Measurements from ENCODE around the gene OGFR. TPM values are rescaled to one million over a fixed set of nuclear protein-coding genes. Genes with fewer than 3 reads are reported as not detected.

Gene OGFR
- total RNA-seq, 2 experiments from 2014 or later, result 54.5 to 56.0 TPM

- CTCF ChIA-PET, result no interaction called here
- Histone ChIP-seq H3K4me1 (ENCODE audit: insufficient read depth, low read length) (peaks cover 8% of the 10 kb centered on the region), H3K27ac (ENCODE audit: low read depth in 1 of 2, low read length in 2 of 2) (no peak overlapping the region), H3K36me3 (ENCODE audit: insufficient read depth, low read length) (no peaks in the 10 kb centered on the region), H3K4me3 (ENCODE audit: low read length) (no peak overlapping the region), H3K9me3 (ENCODE audit: control insufficient read depth in 1 of 2, insufficient read depth in 1 of 2, low read length in 2 of 2) (no peaks in the 10 kb centered on the region), H3K27me3 (ENCODE audit: control insufficient read depth in 1 of 2, insufficient read depth in 2 of 2, low read length in 2 of 2) (no peaks in the 10 kb centered on the region)
- POLR2A ChIA-PET, result no interaction called here
- TF ChIP-seq, protein P1, sequence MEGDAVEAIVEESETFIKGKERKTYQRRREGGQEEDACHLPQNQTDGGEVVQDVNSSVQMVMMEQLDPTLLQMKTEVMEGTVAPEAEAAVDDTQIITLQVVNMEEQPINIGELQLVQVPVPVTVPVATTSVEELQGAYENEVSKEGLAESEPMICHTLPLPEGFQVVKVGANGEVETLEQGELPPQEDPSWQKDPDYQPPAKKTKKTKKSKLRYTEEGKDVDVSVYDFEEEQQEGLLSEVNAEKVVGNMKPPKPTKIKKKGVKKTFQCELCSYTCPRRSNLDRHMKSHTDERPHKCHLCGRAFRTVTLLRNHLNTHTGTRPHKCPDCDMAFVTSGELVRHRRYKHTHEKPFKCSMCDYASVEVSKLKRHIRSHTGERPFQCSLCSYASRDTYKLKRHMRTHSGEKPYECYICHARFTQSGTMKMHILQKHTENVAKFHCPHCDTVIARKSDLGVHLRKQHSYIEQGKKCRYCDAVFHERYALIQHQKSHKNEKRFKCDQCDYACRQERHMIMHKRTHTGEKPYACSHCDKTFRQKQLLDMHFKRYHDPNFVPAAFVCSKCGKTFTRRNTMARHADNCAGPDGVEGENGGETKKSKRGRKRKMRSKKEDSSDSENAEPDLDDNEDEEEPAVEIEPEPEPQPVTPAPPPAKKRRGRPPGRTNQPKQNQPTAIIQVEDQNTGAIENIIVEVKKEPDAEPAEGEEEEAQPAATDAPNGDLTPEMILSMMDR (IDR thresholded peaks at IDR 0.05), result no peak
- Mint-ChIP-seq H3K4me3 (peak overlapping the region; percentile 27), H3K4me1 (ENCODE audit: low read depth) (peaks cover 14% of the 10 kb centered on the region), H3K27ac (no peak overlapping the region), H3K36me3 (ENCODE audit: low read depth) (no peaks in the 10 kb centered on the region), H3K27me3 (no peaks in the 10 kb centered on the region), H3K9me3 (no peaks in the 10 kb centered on the region)
- intact Hi-C loops (cut with DNase I, micrococcal nuclease), result no loop called here
- peak; percentile 46 for ATAC-seq (ENCODE audit: poor library complexity)
- DNase-seq, result peak in 5 of 14 experiments; percentile 25 to 64 (median 38)
Measured at GRCh38 chr20:62832212-62832922, 27.7 kb downstream of the OGFR start.

DNA sequence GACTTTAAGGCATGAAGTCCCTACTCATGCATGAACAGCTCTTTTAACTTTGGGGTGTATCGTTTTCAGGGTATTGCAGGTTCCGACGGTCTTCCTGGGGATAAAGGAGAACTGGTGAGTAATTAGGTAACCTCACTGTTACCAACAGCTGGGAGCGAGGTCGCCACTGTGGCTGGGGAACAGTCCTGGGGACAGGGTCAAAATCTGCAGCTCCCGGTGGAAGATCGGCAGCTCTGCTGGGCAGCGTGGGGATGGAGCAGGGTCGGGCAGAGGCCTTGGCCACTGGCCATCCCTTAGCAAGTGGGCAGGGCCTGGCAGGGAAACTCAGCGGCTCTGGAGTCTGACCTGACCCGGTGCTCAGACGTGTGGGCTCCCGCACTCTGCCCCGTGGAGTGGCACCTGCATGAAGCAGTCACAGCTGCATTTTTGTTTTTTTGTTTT lies 28.3 kb downstream of the OGFR start:
- peak; percentile 17 for ATAC-seq (ENCODE audit: poor library complexity)
- no peaks in the 10 kb centered on the region for H3K9me3 ChIP-seq (ENCODE audit: control insufficient read depth in 1 of 2, insufficient read depth in 1 of 2, low read length in 2 of 2)
- DNase-seq, result no peak
- ChIA-PET POLR2A (no interaction called here), CTCF (no interaction called here)
- Mint-ChIP-seq H3K36me3 (ENCODE audit: low read depth) (no peaks in the 10 kb centered on the region), H3K27ac (no peak overlapping the region), H3K27me3 (no peaks in the 10 kb centered on the region), H3K4me1 (ENCODE audit: low read depth) (peaks cover 14% of the 10 kb centered on the region), H3K4me3 (no peak overlapping the region), H3K9me3 (no peaks in the 10 kb centered on the region)
- no peak overlapping the region for H3K27ac ChIP-seq (ENCODE audit: low read depth in 1 of 2, low read length in 2 of 2)
- TF ChIP-seq, protein P1 (IDR thresholded peaks at IDR 0.05), result no peak
- H3K36me3 ChIP-seq (ENCODE audit: insufficient read depth, low read length), result no peaks in the 10 kb centered on the region
- H3K27me3 ChIP-seq (ENCODE audit: control insufficient read depth in 1 of 2, insufficient read depth in 2 of 2, low read length in 2 of 2), result no peaks in the 10 kb centered on the region
- H3K4me1 ChIP-seq (ENCODE audit: insufficient read depth, low read length), result peaks cover 8% of the 10 kb centered on the region
- H3K4me3 ChIP-seq (ENCODE audit: low read length), result no peak overlapping the region
- intact Hi-C loops (cut with DNase I, micrococcal nuclease), result no loop called here

DNA sequence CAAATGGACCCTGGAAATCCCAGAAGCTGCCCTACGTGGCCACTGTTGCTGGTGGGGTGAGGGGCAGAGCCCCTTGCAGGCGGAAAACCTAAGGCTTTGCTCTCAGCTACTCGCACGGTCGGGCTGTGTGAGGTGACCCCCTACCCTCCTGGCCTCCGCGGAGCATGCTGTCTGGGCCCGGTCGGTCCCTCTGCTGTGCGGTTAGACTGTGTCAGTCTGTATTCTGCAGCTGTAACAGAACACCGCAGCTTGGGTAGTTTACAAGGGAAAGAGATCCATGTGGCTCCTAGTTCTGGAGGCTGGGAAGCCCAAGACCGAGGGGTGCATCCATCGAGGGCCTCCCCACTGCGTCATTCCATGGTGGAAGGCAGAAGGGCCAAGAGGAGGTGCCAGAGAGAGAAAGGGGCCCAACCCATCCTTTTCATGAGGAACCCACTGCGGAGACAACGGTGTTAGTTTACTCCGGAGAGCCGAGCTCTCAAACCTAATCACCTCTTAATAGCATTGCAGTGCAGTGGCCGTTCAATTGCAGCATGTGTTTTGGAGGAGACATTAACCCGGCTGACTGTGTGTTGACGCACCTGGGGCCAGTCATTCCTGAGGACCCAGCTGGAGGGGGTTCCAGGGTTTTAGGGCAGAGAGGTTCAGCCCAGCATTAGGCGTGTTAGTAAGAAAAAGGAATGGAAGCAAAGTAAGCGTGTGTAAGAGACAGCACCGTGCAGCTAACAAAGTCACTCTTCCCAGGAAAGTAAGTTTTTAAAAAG lies 30.5 kb downstream of the OGFR start:
- TF ChIP-seq, protein P1 (IDR thresholded peaks at IDR 0.05), result no peak
- Mint-ChIP-seq H3K9me3 (no peaks in the 10 kb centered on the region), H3K4me1 (ENCODE audit: low read depth) (peaks cover 14% of the 10 kb centered on the region), H3K4me3 (no peak overlapping the region), H3K27ac (no peak overlapping the region), H3K27me3 (no peaks in the 10 kb centered on the region), H3K36me3 (ENCODE audit: low read depth) (no peaks in the 10 kb centered on the region)
- Histone ChIP-seq H3K9me3 (ENCODE audit: control insufficient read depth in 1 of 2, insufficient read depth in 1 of 2, low read length in 2 of 2) (no peaks in the 10 kb centered on the region), H3K27me3 (ENCODE audit: control insufficient read depth in 1 of 2, insufficient read depth in 2 of 2, low read length in 2 of 2) (no peaks in the 10 kb centered on the region), H3K4me3 (ENCODE audit: low read length) (no peak overlapping the region), H3K27ac (ENCODE audit: low read depth in 1 of 2, low read length in 2 of 2) (no peak overlapping the region), H3K36me3 (ENCODE audit: insufficient read depth, low read length) (no peaks in the 10 kb centered on the region), H3K4me1 (ENCODE audit: insufficient read depth, low read length) (peaks cover 8% of the 10 kb centered on the region)
- intact Hi-C loops (cut with DNase I, micrococcal nuclease), result no loop called here
- ChIA-PET CTCF (interaction anchor here (0.6 kb wide), 1 partner anchor 26 kb away, joined by 4 read pairs; no protein-coding TSS in a partner anchor), POLR2A (no interaction called here)
- ATAC-seq (ENCODE audit: poor library complexity) (no peak), DNase-seq (no peak)

Measured in CD4-positive, alpha-beta T cell (primary cell).